Measurements from ENCODE around the gene CORIN.

CORIN gene

DNA sequence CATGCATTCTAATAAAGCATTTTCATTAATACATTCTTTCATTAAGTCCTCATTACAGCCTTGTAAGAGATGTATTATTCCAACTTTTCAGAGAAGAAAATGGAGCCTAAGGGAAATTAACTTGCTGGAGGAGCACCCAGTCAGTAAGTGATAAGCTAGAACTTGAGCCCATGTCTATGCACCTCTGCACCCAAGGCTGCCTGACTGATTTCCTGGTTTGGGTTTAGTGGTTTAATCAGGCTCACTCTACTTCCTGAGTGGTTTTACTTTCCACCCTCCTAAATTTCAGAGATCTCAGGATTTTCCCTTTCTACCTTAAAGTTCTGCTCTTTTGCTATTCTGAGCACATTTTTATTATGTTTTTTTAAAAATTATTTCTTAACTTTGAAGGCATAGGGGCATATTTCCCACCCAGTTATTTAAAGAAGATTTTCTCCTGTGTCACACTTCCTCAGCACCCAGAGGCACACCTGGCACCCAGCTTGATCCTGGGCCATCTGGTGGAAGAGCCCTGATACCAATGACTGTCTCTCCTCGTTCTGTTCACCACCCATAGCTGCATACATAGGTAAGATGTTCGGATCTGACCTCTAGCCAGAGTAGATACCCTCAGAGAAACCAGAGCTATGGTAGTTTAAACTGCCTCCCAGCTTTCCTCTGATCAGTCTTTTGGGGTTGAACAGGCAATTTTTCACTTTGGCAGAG lies 10.4 kb downstream of the CORIN start:
- Histone ChIP-seq H3K4me2 (ENCODE audit: insufficient read depth, low read length) (peak overlapping the region; percentile 48; the same call in 1 of the 2 replicates), H3K27ac (ENCODE audit: low read length) (peak overlapping the region; percentile 30; the same call in 1 of the 2 replicates), H4K20me1 (ENCODE audit: insufficient read depth, low read length) (no peaks in the 10 kb centered on the region), H3K27me3 (ENCODE audit: insufficient read depth, low read length, poor library complexity) (no peaks in the 10 kb centered on the region), H3K4me1 (ENCODE audit: insufficient read depth, low read length) (peaks cover 27% of the 10 kb centered on the region), H3K4me3 (ENCODE audit: low read depth in 1 of 2, low read length in 2 of 2) (no peak overlapping the region), H2AFZ (ENCODE audit: low read depth, low read length) (no peak overlapping the region), H3K9me3 (ENCODE audit: insufficient read depth, low read length, severe bottlenecking) (no peaks in the 10 kb centered on the region), H3K9ac (ENCODE audit: low read depth, low read length) (no peak overlapping the region), H3K36me3 (ENCODE audit: insufficient read depth, low read length) (no peaks in the 10 kb centered on the region), H3K79me2 (ENCODE audit: insufficient read depth, low read length) (no peaks in the 10 kb centered on the region)
- ATAC-seq (ENCODE audit: insufficient read depth, low read depth) (peak; percentile 96), DNase-seq (peak; percentile 58)
- TF ChIP-seq EZH2 (IDR thresholded peaks at IDR 0.05; ENCODE audit: borderline replicate concordance, low read depth, low read length, severe bottlenecking), result no peak
- TF ChIP-seq, protein P1, sequence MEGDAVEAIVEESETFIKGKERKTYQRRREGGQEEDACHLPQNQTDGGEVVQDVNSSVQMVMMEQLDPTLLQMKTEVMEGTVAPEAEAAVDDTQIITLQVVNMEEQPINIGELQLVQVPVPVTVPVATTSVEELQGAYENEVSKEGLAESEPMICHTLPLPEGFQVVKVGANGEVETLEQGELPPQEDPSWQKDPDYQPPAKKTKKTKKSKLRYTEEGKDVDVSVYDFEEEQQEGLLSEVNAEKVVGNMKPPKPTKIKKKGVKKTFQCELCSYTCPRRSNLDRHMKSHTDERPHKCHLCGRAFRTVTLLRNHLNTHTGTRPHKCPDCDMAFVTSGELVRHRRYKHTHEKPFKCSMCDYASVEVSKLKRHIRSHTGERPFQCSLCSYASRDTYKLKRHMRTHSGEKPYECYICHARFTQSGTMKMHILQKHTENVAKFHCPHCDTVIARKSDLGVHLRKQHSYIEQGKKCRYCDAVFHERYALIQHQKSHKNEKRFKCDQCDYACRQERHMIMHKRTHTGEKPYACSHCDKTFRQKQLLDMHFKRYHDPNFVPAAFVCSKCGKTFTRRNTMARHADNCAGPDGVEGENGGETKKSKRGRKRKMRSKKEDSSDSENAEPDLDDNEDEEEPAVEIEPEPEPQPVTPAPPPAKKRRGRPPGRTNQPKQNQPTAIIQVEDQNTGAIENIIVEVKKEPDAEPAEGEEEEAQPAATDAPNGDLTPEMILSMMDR (IDR thresholded peaks at IDR 0.05; ENCODE audit: borderline replicate concordance, extremely low read depth, low read length, poor library complexity, severe bottlenecking), result peak; percentile 34

DNA sequence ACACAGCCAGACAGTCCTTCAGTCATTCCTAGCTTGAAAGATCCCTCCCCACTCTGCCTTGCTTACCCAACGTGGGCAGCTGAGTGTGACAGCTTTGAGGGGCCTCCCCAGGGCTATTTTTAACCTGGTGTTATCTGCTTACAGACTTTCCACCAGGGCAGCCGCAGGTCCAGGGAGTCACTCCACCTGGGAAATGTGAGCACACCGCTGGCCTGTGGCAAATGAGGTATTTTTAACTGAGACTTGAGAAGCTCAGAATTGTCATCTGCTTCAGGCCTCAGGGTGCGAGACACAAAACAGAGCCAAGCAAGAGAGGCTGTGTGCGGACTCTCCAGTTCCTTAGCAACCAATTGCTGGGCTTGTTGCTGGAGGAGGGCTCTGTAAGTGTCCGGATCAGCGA lies 13.0 kb downstream of the CORIN start:
- no peak overlapping the region for H3K4me2 ChIP-seq (ENCODE audit: insufficient read depth, low read length)
- DNase-seq, result no peak
- H3K27me3 ChIP-seq (ENCODE audit: insufficient read depth, low read length, poor library complexity), result no peaks in the 10 kb centered on the region
- H3K9ac ChIP-seq (ENCODE audit: low read depth, low read length), result no peak overlapping the region
- no peaks in the 10 kb centered on the region for H3K36me3 ChIP-seq (ENCODE audit: insufficient read depth, low read length)
- no peak overlapping the region for H3K27ac ChIP-seq (ENCODE audit: low read length)
- no peak overlapping the region for H2AFZ ChIP-seq (ENCODE audit: low read depth, low read length)
- H3K79me2 ChIP-seq (ENCODE audit: insufficient read depth, low read length), result no peaks in the 10 kb centered on the region
- H3K4me3 ChIP-seq (ENCODE audit: low read depth in 1 of 2, low read length in 2 of 2), result no peak overlapping the region
- no peaks in the 10 kb centered on the region for H4K20me1 ChIP-seq (ENCODE audit: insufficient read depth, low read length)
- no peaks in the 10 kb centered on the region for H3K9me3 ChIP-seq (ENCODE audit: insufficient read depth, low read length, severe bottlenecking)
- no peak for ATAC-seq (ENCODE audit: insufficient read depth, low read depth)
- TF ChIP-seq, protein P1 (IDR thresholded peaks at IDR 0.05; ENCODE audit: borderline replicate concordance, extremely low read depth, low read length, poor library complexity, severe bottlenecking), result no peak
- no peak for TF ChIP-seq EZH2 (IDR thresholded peaks at IDR 0.05; ENCODE audit: borderline replicate concordance, low read depth, low read length, severe bottlenecking)
- peaks cover 27% of the 10 kb centered on the region for H3K4me1 ChIP-seq (ENCODE audit: insufficient read depth, low read length)

DNA sequence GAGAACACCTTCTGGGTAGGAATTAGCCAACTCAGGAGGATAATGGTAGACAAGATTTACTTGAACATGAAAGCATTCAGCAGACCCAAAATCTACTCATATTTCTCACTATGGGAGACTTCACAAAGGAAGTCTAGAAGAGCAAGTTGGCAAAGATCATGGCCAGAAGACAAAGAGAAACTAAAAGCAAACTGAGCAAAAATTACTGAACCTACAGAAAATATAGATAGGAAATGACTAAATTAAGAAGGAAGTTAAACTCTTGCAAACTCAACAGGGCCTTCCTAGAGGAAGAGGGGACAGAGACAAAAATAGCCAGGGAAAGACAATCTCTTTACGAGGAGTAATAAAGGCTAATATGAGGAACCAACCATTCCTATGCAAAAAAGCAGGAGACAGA lies 18.7 kb downstream of the CORIN start:
- ATAC-seq (ENCODE audit: insufficient read depth, low read depth) (no peak), DNase-seq (no peak)
- Histone ChIP-seq H3K27ac (ENCODE audit: low read length) (no peak overlapping the region), H4K20me1 (ENCODE audit: insufficient read depth, low read length) (no peaks in the 10 kb centered on the region), H3K9ac (ENCODE audit: low read depth, low read length) (no peak overlapping the region), H3K4me3 (ENCODE audit: low read depth in 1 of 2, low read length in 2 of 2) (no peak overlapping the region), H3K4me1 (ENCODE audit: insufficient read depth, low read length) (no peaks in the 10 kb centered on the region), H3K79me2 (ENCODE audit: insufficient read depth, low read length) (no peaks in the 10 kb centered on the region), H2AFZ (ENCODE audit: low read depth, low read length) (no peak overlapping the region), H3K4me2 (ENCODE audit: insufficient read depth, low read length) (no peak overlapping the region), H3K36me3 (ENCODE audit: insufficient read depth, low read length) (no peaks in the 10 kb centered on the region), H3K27me3 (ENCODE audit: insufficient read depth, low read length, poor library complexity) (peaks cover 2% of the 10 kb centered on the region), H3K9me3 (ENCODE audit: insufficient read depth, low read length, severe bottlenecking) (no peaks in the 10 kb centered on the region)
- TF ChIP-seq, protein P1 (IDR thresholded peaks at IDR 0.05; ENCODE audit: borderline replicate concordance, extremely low read depth, low read length, poor library complexity, severe bottlenecking), result no peak
- TF ChIP-seq EZH2 (IDR thresholded peaks at IDR 0.05; ENCODE audit: borderline replicate concordance, low read depth, low read length, severe bottlenecking), result no peak

Data from DND-41 (cell line).